SJSA1 (cell line): ENCODE measurements around the gene THAP4. TPM values are rescaled to one million over a fixed set of nuclear protein-coding genes. Genes with fewer than 3 reads are reported as not detected.
"Not testable (repeated sequence)": the region's sequence is repeated elsewhere in the genome, so short reads cannot be mapped to it uniquely, and the experiment has no call there.

ENCODE experiments used
- DNase-seq, 2 experiments: peaks; one replicate each; pipeline ENCODE4 v3.0.0-alpha.2; 2015 to 2020; ENCODE audit warnings: low spot score in 2 of 2, low read depth in 1 of 2
- H3K27ac ChIP-seq: fragments of 250-450 bp; sonication (Bioruptor Pico); 2 replicates; pipeline ENCODE4 v1.5.1; 2020; ENCODE audit warnings: mild to moderate bottlenecking, moderate library complexity
- H3K27me3 ChIP-seq: fragments of 250-450 bp; sonication (Bioruptor Pico); replicated peaks from 2 replicates; pipeline ENCODE4 v1.5.1; 2020; ENCODE audit warnings: mild to moderate bottlenecking, moderate library complexity
- H3K36me3 ChIP-seq: fragments of 250-450 bp; sonication (Bioruptor Pico); 2 replicates; pipeline ENCODE4 v1.5.1; 2020; ENCODE audit warnings: mild to moderate bottlenecking
- H3K4me1 ChIP-seq: fragments of 250-450 bp; sonication (Bioruptor Pico); replicated peaks from 2 replicates; pipeline ENCODE4 v1.6.1; 2021; ENCODE audit warnings: mild to moderate bottlenecking
- H3K4me3 ChIP-seq: fragments of 250-450 bp; sonication (Bioruptor Pico); 2 replicates; pipeline ENCODE4 v1.5.1; 2020; ENCODE audit warnings: mild to moderate bottlenecking
- H3K9me3 ChIP-seq: fragments of 250-450 bp; sonication (Bioruptor Pico); replicated peaks from 2 replicates; pipeline ENCODE4 v1.5.1; 2020; ENCODE audit warnings: mild to moderate bottlenecking
- total RNA-seq: library from RNA; depleted of rRNA; stranded (reverse); fragments of >200 nt; shearing (Covaris generic); gene quantifications from 2 replicates; pipeline ENCODE4 v1.2.3, GENCODE V29; 2014

THAP4 gene
- total RNA-seq, 1 experiment from 2014 or later = 50.3 TPM

DNA sequence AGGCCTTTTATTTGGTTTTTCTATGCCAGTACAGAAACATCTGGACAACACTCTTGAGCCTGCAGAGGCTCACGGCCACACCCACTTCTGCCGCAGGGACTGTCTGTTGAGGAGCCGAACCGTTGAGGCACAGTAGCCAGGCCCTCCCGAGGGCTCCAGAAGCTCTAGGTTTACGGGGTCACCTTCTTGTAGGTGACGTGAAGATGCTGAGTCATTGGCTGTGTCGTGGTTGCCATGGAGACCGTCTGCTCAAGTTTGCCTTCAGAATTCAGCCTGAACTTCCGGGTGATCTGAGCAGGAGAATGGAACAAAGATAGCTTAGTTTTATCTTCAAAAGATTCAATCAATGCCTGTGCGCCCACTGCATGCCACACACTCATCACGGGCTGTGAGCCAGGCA, 52.5 kb downstream of the THAP4 start:
- H3K4me1 ChIP-seq = no peaks in the 10 kb centered on the region
- H3K36me3 ChIP-seq = peaks cover 63% of the 10 kb centered on the region
- no peak overlapping the region for H3K4me3 ChIP-seq
- H3K27ac ChIP-seq = no peak overlapping the region
- no peaks in the 10 kb centered on the region for H3K27me3 ChIP-seq
- peaks cover 34% of the 10 kb centered on the region for H3K9me3 ChIP-seq
- no peak for DNase-seq

DNA sequence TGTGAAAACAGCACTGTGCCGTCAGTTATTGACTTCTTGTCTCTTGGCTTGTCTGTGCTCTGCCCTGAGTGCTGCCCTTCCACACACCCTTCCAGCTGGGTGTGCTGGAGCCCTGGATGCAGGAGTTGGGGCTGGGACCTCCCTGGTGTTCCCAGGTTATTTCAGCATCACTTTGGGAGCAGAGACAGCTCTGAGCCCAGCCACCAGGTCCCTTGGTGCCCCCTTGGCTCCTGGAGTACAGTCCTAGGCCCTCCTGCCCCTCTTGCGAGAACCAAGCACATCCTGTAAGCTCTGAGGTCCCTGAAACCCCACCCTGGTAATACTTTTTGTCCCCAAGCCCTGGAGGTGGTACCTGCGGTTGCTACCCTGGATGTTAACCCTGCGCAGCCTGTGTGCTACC, 54.2 kb downstream of the THAP4 start:
- DNase-seq = no peak
- H3K4me1 ChIP-seq = peaks cover 1% of the 10 kb centered on the region
- H3K27ac ChIP-seq = no peak overlapping the region
- H3K4me3 ChIP-seq = no peak overlapping the region
- H3K9me3 ChIP-seq = peaks cover 36% of the 10 kb centered on the region
- no peaks in the 10 kb centered on the region for H3K27me3 ChIP-seq
- peaks cover 55% of the 10 kb centered on the region for H3K36me3 ChIP-seq

DNA sequence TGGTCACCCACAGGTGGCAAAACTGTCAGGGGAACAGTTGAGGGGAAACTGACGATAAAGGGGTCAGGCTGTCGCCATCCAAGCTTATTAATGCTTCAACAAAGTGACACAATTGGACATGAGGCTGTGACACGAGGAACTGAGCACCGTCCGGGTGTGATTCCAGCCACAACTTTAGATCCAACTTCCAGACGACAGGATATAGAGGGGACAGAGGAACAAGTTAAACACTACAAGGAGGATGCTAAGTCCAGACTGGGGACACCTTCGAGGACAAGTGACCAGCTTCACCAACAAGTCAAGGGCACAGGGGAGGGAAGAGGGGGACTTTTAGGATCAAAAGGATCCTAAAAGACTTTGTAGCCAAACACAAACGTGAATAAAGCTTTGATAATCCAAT, 54.6 kb downstream of the THAP4 start:
- DNase-seq = no peak
- Histone ChIP-seq H3K4me3 (no peak overlapping the region), H3K4me1 (peaks cover 6% of the 10 kb centered on the region), H3K27ac (no peak overlapping the region), H3K36me3 (peaks cover 54% of the 10 kb centered on the region), H3K9me3 (peaks cover 34% of the 10 kb centered on the region), H3K27me3 (no peaks in the 10 kb centered on the region)

DNA sequence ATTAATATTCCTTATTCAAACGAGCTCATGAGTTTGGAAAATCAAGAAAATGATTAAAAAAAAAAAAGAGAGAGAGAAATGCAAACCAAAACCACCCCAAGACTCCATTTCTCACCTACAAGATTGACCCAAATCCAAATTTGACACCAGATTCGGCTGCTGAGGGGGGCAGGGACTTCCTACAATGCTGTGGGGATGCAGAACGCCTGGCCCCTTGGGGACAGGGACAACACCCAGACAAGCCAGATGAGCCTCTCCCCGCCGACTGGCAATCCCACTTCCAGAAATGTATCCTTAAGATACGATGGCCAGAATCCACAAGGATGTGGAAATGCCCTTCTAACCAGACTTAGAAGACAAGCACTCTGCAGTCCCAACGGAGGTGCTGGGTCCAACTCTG, 57.7 kb downstream of the THAP4 start:
- H3K9me3 ChIP-seq = peaks cover 14% of the 10 kb centered on the region
- H3K4me3 ChIP-seq = no peak overlapping the region
- no peak for DNase-seq
- H3K27me3 ChIP-seq = no peaks in the 10 kb centered on the region
- peaks cover 34% of the 10 kb centered on the region for H3K4me1 ChIP-seq
- H3K36me3 ChIP-seq = peaks cover 51% of the 10 kb centered on the region
- H3K27ac ChIP-seq = no peak overlapping the region

DNA sequence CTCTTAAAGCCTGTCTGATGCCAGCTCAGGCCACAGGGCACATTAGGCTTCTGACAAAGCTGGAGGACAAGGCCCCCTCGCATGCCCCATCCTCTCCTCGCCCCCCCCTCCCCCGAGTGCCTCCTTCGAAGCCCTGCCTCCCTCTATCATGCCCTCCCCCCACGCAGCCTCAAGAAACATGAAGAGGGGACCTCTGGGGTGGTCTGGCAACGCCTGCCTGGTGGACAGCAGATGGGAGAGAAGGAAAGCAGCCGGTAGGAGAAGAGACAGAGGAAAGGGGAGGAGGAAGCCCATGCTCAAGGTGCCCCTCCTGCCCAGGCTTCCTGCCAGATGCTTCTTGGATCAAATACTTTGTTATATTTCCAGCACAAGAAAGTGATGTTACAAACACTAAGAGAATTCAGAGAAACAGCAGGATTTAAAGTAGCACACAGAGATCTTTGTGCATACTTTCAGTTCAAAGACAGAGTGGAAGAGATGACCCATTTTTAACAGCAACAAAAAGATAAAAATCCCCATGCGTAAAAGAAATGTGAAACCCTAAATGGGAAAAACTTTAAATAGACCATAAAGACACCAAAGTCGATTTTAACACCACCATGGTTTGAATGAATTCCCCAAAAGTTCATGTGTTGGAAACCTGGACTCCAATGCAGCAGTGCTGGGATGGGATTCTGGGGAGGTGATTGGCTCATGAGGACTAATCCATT, 59.4 kb downstream of the THAP4 start:
- H3K4me3 ChIP-seq = no peak overlapping the region
- DNase-seq = peak; percentile 58 to 65
- peaks cover 14% of the 10 kb centered on the region for H3K9me3 ChIP-seq
- H3K36me3 ChIP-seq = peaks cover 46% of the 10 kb centered on the region
- H3K4me1 ChIP-seq = peaks cover 34% of the 10 kb centered on the region
- no peak overlapping the region for H3K27ac ChIP-seq
- H3K27me3 ChIP-seq = no peaks in the 10 kb centered on the region

DNA sequence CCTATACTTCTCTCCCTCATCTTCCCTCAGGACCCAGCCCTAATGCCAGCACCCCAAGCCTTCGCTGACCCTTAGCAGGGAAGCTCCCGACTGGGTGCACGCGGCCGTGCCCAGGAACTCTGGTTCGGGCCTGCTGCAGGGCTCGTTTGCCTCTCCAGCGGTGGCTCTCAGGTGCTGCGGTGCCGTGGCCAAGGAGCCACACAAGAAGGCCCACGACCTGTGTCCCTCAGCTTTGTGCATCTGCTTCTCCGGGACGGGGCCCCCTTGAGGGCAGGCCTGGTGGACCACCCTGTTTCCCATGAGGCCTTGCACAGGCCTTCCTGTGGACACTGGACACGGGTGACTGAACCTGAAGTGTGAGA, 60.7 kb downstream of the THAP4 start:
- Histone ChIP-seq H3K36me3 (peaks cover 50% of the 10 kb centered on the region), H3K27me3 (no peaks in the 10 kb centered on the region), H3K4me3 (no peak overlapping the region), H3K4me1 (peaks cover 34% of the 10 kb centered on the region), H3K27ac (no peak overlapping the region), H3K9me3 (peaks cover 7% of the 10 kb centered on the region)
- DNase-seq = peak in 1 of 2 experiments; percentile 47

DNA sequence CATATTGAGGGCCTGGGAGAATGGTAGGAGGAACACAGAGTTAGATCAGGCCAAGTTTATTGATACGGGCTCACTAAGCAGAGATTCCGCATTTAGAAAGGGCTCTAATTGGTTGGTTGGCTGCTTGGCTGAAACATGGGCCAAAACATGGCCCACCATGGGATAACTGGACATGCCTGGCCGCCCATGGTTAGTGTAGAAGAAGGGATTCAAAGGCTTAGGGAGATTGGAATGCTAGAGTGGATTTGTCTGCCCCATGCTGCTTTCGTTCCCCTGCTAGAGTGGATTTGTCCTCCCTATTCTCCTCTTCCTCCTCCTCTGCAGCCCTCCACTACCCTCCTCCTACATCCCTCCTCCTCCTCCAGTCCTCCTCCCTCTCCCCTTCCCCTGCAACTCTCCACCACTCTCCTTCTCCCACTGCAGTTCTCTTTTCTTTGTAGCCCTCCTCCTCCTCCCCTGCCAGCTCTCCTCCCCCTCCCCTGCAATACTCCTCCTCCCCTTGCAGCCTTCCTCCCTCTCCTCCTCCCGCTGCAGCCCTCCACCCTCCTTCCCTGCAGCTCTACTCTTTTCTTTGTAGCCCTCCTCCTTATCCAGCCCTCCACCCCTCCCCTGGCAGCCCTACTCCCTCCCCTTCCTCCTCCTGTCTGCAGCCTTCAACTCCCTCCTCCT, 61.2 kb downstream of the THAP4 start:
- Histone ChIP-seq H3K27ac (no peak overlapping the region), H3K27me3 (no peaks in the 10 kb centered on the region), H3K9me3 (peaks cover 7% of the 10 kb centered on the region), H3K4me1 (peaks cover 34% of the 10 kb centered on the region), H3K36me3 (peaks cover 48% of the 10 kb centered on the region), H3K4me3 (no peak overlapping the region)
- DNase-seq = peak in 1 of 2 experiments; percentile 43

DNA sequence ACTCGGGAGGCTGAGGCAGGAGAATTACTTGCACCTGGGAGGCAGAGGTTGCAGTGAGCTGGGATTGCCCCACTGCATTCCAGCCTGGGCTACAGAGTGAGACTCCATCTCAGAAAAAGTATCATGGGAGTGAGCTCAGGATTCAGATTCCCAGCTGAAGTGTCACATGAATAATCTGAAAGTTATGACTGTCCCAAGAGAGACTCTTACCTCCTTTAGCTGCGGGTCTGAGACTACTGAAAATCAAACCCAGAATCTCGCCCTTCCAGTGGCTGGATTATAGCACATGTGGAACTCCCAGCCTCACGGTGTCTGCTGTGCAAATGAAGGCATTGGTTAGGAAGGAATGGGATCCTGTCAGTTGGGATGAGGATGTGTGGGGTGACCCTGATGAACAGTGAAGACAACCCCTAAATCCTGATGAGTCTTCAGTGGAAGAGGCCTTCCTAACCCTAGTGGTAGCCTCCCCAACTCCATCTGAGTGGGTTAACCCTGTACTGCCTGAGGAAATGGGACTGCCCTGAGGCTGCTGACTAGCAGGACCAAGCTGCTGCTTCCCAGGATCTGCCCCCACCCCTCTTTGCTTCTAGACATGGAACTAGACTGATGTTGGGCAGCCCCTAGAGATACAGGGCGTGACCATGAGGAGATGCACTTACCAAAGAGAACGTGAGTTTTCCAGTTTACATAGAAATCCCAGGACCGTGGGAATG, 61.9 kb downstream of the THAP4 start:
- DNase-seq = peak in 1 of 2 experiments; percentile 43
- Histone ChIP-seq H3K4me1 (peaks cover 34% of the 10 kb centered on the region), H3K27me3 (no peaks in the 10 kb centered on the region), H3K36me3 (peaks cover 48% of the 10 kb centered on the region), H3K9me3 (peaks cover 5% of the 10 kb centered on the region), H3K27ac (no peak overlapping the region), H3K4me3 (no peak overlapping the region)

DNA sequence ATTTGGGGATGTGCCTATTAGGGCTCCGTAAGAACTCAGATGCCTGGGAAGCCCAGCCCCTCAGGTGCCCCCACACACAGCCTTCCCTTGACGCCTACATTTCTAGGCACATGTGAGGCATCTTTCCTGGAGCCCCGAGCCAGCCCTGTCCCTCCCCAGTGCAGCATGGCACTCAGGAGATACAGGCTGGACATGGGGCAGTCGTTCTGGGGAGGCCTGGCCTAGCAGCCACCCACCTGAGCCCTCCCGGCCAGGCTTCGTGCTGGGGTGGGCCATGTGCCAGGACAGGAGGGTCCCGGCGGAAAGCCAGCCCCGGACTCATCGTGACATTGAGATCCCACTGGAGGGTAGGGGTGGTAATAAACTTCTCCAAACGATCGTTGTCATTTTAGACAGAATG, 63.2 kb downstream of the THAP4 start:
- DNase-seq = no peak
- no peak overlapping the region for H3K27ac ChIP-seq

DNA sequence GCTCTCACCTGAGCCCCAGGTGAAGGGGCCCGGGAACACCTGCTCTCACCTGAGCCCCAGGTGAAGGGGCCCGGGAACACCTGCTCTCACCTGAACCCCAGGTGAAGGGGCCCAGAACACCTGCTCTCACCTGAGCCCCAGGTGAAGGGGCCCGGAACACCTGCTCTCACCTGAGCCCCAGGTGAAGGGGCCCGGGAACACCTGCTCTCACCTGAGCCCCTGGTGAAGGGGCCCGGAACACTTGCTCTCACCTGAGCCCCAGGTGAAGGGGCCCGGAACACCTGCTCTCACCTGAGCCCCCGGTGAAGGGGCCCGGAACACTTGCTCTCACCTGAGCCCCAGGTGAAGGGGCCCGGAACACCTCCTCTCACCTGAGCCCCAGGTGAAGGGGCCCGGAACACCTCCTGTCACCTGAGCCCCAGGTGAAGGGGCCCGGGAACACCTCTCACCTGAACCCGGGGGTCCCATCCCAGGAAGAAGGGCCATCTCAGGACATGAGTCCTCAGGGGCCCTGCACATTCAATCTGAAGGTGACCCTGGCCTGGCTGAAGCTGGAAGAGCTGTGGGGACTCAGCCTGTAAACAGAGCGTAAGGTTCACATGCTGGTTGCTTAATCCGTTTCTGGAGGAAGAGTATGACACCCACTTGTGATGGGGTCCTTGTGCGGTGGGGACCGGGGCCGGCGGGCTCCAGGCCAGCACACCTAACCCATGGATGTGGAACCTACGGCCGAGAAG, 63.9 kb downstream of the THAP4 start:
- H3K4me1 ChIP-seq = peaks cover 34% of the 10 kb centered on the region
- H3K4me3 ChIP-seq, H3K9me3 ChIP-seq, H3K27ac ChIP-seq, DNase-seq, H3K27me3 ChIP-seq: not testable (repeated sequence)
- H3K36me3 ChIP-seq = peaks cover 67% of the 10 kb centered on the region

More for the DNA sequence above, 63.2 kb downstream of the THAP4 start:
- H3K4me3 ChIP-seq = no peak overlapping the region
- peaks cover 61% of the 10 kb centered on the region for H3K36me3 ChIP-seq
- H3K4me1 ChIP-seq = peaks cover 34% of the 10 kb centered on the region
- peaks cover 3% of the 10 kb centered on the region; the same call in 1 of the 2 replicates for H3K9me3 ChIP-seq
- no peaks in the 10 kb centered on the region for H3K27me3 ChIP-seq

DNA sequence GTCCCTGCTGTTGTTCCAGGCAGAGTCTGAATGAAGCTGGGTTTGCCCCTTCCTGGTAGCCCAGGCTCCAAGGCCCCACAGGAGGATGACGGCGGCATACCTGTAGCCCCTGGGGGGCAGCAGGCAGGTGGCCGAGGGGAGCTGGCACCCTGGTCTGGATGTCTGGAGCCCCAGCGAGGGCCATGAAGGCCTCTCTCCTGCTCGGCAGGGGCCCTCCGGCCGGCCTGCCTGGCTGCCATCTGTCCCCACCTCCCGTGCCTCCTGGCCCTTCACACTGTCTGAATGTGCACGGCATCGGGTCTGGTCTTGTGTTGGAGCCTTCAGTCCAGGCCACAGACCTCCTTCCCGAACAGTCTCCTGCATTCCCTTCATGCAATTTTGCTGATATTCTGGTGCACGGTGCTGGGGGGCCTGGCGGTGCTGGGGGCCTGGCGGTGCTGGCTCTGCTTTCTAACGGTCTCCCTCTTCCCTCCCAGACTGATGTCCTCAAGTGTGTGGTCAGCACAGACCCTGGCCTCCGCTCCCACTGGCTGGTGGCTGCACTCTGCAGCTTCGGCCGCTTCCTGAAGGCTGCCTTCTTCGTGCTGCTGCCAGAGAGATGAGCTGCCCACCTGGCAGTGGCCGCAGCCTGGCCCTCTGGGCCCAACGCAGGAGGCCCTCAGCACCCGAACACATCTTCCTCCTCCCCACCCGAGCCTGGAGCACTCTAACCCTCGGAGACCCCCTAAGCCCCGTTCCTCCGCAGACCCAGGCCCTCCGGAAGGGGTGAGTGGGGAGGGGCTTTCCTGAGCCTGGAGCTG, 64.9 kb downstream of the THAP4 start:
- H3K4me1 ChIP-seq = peaks cover 25% of the 10 kb centered on the region
- no peak overlapping the region for H3K27ac ChIP-seq
- H3K4me3 ChIP-seq = no peak overlapping the region
- H3K9me3 ChIP-seq = 0 out of 2 replicates have a peak, but pooled peaks cover 3% of the 10 kb centered on the region
- peaks cover 78% of the 10 kb centered on the region for H3K36me3 ChIP-seq
- no peak for DNase-seq
- no peaks in the 10 kb centered on the region for H3K27me3 ChIP-seq

DNA sequence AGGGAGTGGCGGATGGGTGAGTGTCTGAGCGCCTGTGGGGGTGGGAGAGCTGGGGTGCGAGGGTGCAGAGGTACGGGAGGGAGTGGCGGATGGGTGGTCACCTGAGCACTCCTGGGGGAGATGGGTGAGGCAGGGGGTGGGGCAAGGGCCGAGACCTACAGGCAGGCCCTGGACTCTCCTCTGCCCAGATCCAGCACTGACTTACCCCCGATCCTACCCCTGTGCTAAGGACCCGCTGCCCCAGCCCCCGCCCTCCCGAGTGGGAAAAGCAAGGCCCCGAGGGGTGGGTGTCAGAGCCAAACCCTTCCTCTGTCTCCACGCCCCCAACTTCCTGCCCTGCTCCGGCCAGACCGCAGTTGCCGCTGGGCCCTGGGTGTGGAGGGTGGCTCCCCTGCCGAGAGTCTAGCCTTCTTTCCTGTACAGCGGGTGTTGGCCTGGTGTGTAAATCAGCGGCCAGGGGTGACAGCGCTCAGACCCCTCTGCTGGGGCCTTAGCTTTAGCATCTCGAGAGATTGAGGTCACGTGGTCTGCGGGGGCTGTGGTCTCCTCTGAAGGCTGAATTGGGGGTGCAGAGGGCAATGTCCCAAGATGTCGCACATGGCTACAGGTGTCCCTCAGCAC, 65.9 kb downstream of the THAP4 start:
- no peak overlapping the region for H3K27ac ChIP-seq
- H3K4me1 ChIP-seq = peaks cover 25% of the 10 kb centered on the region
- no peak for DNase-seq
- no peaks in the 10 kb centered on the region for H3K27me3 ChIP-seq
- H3K9me3 ChIP-seq = 0 out of 2 replicates have a peak, but pooled peaks cover 3% of the 10 kb centered on the region
- H3K36me3 ChIP-seq = peaks cover 84% of the 10 kb centered on the region
- no peak overlapping the region for H3K4me3 ChIP-seq
